SK-N-SH treated with all-trans-retinoic acid at 6 μM for 48 hours (cell line): ENCODE data around the gene AK4.

Experiments
- ATAC-seq: fragments of 200-7000 bp; cut with Tn5 transposase; 3 replicates; pipeline ENCODE4 v1.9.1; 2020; ENCODE audit warnings: mild to moderate bottlenecking, moderate library complexity
- ARNTL ChIP-seq: fragments of 450-650 bp; formaldehyde crosslinking; IDR thresholded peaks from 2 replicates; pipeline ENCODE4 v1.5.0; 2020; ENCODE audit warnings: low read depth, mild to moderate bottlenecking, moderate library complexity, borderline replicate concordance
- BACH2 ChIP-seq: fragments of 250-450 bp; sonication (Bioruptor Pico); IDR thresholded peaks from 2 replicates; pipeline ENCODE4 v1.9.0; 2021; ENCODE audit warnings: mild to moderate bottlenecking, borderline replicate concordance
- CREB5 ChIP-seq: fragments of 250-450 bp; sonication (Bioruptor Pico); IDR thresholded peaks from 2 replicates; pipeline ENCODE4 v1.5.1; 2020; ENCODE audit warnings: low read depth, mild to moderate bottlenecking, moderate library complexity
- CSDC2 ChIP-seq: fragments of 250-450 bp; sonication (Bioruptor Pico); IDR thresholded peaks from 2 replicates; pipeline ENCODE4 v1.5.0; 2020; ENCODE audit warnings: mild to moderate bottlenecking, moderate library complexity
- CSRNP3 ChIP-seq: fragments of 250-450 bp; sonication (Bioruptor Pico); IDR thresholded peaks from 2 replicates; pipeline ENCODE4 v1.5.1; 2021; ENCODE audit warnings: mild to moderate bottlenecking, moderate library complexity
- ESRRG ChIP-seq: fragments of 250-450 bp; sonication (Bioruptor Pico); IDR thresholded peaks from 2 replicates; pipeline ENCODE4 v1.6.1; 2021; ENCODE audit warnings: mild to moderate bottlenecking
- GLIS3 ChIP-seq: fragments of 250-450 bp; sonication (Bioruptor Pico); IDR thresholded peaks from 2 replicates; pipeline ENCODE4 v1.5.0; 2020; ENCODE audit warnings: mild to moderate bottlenecking, moderate library complexity
- ISL1 ChIP-seq: fragments of 250-450 bp; sonication (Bioruptor Pico); IDR thresholded peaks from 2 replicates; pipeline ENCODE4 v2.1.2; 2022; ENCODE audit warnings: mild to moderate bottlenecking, moderate library complexity
- OSR1 ChIP-seq: fragments of 250-450 bp; sonication (Bioruptor Pico); IDR thresholded peaks from 2 replicates; pipeline ENCODE4 v1.8.0; 2022; ENCODE audit warnings: moderate library complexity, mild to moderate bottlenecking, inconsistent platforms
- PATZ1 ChIP-seq: fragments of 250-450 bp; sonication (Bioruptor Pico); IDR thresholded peaks from 2 replicates; pipeline ENCODE4 v1.8.0; 2020; ENCODE audit warnings: mild to moderate bottlenecking, moderate library complexity, borderline replicate concordance
- PPARA ChIP-seq: fragments of 250-450 bp; sonication (Bioruptor Pico); IDR thresholded peaks from 2 replicates; pipeline ENCODE4 v1.5.0; 2020; ENCODE audit warnings: mild to moderate bottlenecking, borderline replicate concordance
- SNAI2 ChIP-seq: fragments of 250-450 bp; sonication (Bioruptor Pico); IDR thresholded peaks from 2 replicates; pipeline ENCODE4 v1.5.0; 2020; ENCODE audit warnings: mild to moderate bottlenecking, moderate library complexity
- TCF4 ChIP-seq: fragments of 250-450 bp; sonication (Bioruptor Pico); IDR thresholded peaks from 2 replicates; pipeline ENCODE4 v1.8.0; 2021; ENCODE audit warnings: mild to moderate bottlenecking, moderate library complexity, borderline replicate concordance
- TOX ChIP-seq: fragments of 250-450 bp; sonication (Bioruptor Pico); IDR thresholded peaks from 2 replicates; pipeline ENCODE4 v1.8.0; 2021; ENCODE audit warnings: mild to moderate bottlenecking, moderate library complexity, borderline replicate concordance
- TSHZ2 ChIP-seq: fragments of 250-450 bp; sonication (Bioruptor Pico); IDR thresholded peaks from 2 replicates; pipeline ENCODE4 v1.5.0; 2020; ENCODE audit warnings: mild to moderate bottlenecking, moderate library complexity
- ZC3H10 ChIP-seq: fragments of 250-450 bp; sonication (Bioruptor Pico); IDR thresholded peaks from 2 replicates; pipeline ENCODE4 v1.5.1; 2021; ENCODE audit warnings: mild to moderate bottlenecking, moderate library complexity
- ZFP3 ChIP-seq: fragments of 250-450 bp; sonication (Bioruptor Pico); IDR thresholded peaks from 2 replicates; pipeline ENCODE4 v1.5.0; 2020; ENCODE audit warnings: mild to moderate bottlenecking, moderate library complexity
- ZFP30 ChIP-seq: fragments of 450-650 bp; formaldehyde crosslinking; IDR thresholded peaks from 2 replicates; pipeline ENCODE4 v1.5.0; 2022; ENCODE audit warnings: mild to moderate bottlenecking, moderate library complexity
- ZNF565 ChIP-seq: fragments of 450-650 bp; formaldehyde crosslinking; conservative IDR thresholded peaks from 2 replicates; pipeline ENCODE4 v1.5.0; 2020; ENCODE audit warnings: low read depth, mild to moderate bottlenecking, moderate library complexity
- ZNF70 ChIP-seq: fragments of 450-650 bp; formaldehyde crosslinking; IDR thresholded peaks from 2 replicates; pipeline ENCODE4 v1.5.0; 2020; ENCODE audit warnings: mild to moderate bottlenecking, moderate library complexity
- ZNF8 ChIP-seq: fragments of 450-650 bp; formaldehyde crosslinking; IDR thresholded peaks from 2 replicates; pipeline ENCODE4 v1.5.0; 2020; ENCODE audit warnings: mild to moderate bottlenecking, moderate library complexity

AK4 gene

GRCh38 chr1:65108025-65108642 is 39.9 kb upstream of the AK4 start:
- TF ChIP-seq PPARA (CRISPR knock-in tag) (no peak), ISL1 (CRISPR knock-in tag) (no peak), TSHZ2 (no peak), CSRNP3 (no peak), ZFP3 (CRISPR knock-in tag) (no peak), OSR1 (no peak), ESRRG (CRISPR knock-in tag) (no peak), SNAI2 (CRISPR knock-in tag) (no peak), GLIS3 (CRISPR knock-in tag) (no peak)
- ATAC-seq: no peak

GRCh38 chr1:65109487-65109886 is 38.5 kb upstream of the AK4 start:
- ATAC-seq: no peak
- no peak for TF ChIP-seq ZNF8 (CRISPR knock-in tag)
- no peak for TF ChIP-seq CSRNP3
- TF ChIP-seq ZC3H10 (CRISPR knock-in tag): no peak
- no peak for TF ChIP-seq TCF4

- no peak for ATAC-seq
- TF ChIP-seq CSRNP3 (no peak), OSR1 (no peak), BACH2 (no peak), SNAI2 (CRISPR knock-in tag) (no peak), PPARA (CRISPR knock-in tag) (no peak), ZC3H10 (CRISPR knock-in tag) (no peak), PATZ1 (CRISPR knock-in tag) (no peak), ARNTL (CRISPR knock-in tag) (no peak), CREB5 (CRISPR knock-in tag) (no peak), ZFP30 (CRISPR knock-in tag) (no peak), TSHZ2 (no peak), CSDC2 (CRISPR knock-in tag) (no peak), ZNF70 (CRISPR knock-in tag) (no peak), TOX (no peak), ZNF8 (CRISPR knock-in tag) (no peak), ZFP3 (CRISPR knock-in tag) (no peak), ZNF565 (CRISPR knock-in tag) (no peak), GLIS3 (CRISPR knock-in tag) (no peak), TCF4 (no peak)
Measured at GRCh38 chr1:65112811-65113210, 35.2 kb upstream of the AK4 start.
